ENCODE results near the gene GABRA6.

Gene GABRA6

GRCh38 chr5:161660806-161661205 lies 24.7 kb upstream of the GABRA6 start:
- Histone ChIP-seq H3K36me3 (ENCODE audit: control insufficient read depth, insufficient read depth, low read length) (no peaks in the 10 kb centered on the region), H2AFZ (no peak overlapping the region), H3K4me3 (ENCODE audit: low read depth, low read length) (no peak overlapping the region), H3K27me3 (ENCODE audit: control insufficient read depth, insufficient read depth, low read length) (no peaks in the 10 kb centered on the region), H3K9me3 (ENCODE audit: control insufficient read depth, low read length) (no peaks in the 10 kb centered on the region), H3K4me2 (ENCODE audit: low read length) (no peak overlapping the region), H3K79me2 (no peaks in the 10 kb centered on the region), H3K4me1 (no peaks in the 10 kb centered on the region), H3K27ac (no peak overlapping the region), H3K9ac (no peak overlapping the region)
- TF ChIP-seq, protein P1, sequence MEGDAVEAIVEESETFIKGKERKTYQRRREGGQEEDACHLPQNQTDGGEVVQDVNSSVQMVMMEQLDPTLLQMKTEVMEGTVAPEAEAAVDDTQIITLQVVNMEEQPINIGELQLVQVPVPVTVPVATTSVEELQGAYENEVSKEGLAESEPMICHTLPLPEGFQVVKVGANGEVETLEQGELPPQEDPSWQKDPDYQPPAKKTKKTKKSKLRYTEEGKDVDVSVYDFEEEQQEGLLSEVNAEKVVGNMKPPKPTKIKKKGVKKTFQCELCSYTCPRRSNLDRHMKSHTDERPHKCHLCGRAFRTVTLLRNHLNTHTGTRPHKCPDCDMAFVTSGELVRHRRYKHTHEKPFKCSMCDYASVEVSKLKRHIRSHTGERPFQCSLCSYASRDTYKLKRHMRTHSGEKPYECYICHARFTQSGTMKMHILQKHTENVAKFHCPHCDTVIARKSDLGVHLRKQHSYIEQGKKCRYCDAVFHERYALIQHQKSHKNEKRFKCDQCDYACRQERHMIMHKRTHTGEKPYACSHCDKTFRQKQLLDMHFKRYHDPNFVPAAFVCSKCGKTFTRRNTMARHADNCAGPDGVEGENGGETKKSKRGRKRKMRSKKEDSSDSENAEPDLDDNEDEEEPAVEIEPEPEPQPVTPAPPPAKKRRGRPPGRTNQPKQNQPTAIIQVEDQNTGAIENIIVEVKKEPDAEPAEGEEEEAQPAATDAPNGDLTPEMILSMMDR (IDR thresholded peaks at IDR 0.05), result no peak

- no peak overlapping the region for H3K9ac ChIP-seq
- no peaks in the 10 kb centered on the region for H3K9me3 ChIP-seq (ENCODE audit: control insufficient read depth, low read length)
- H3K4me3 ChIP-seq (ENCODE audit: low read depth, low read length), result no peak overlapping the region
- no peak overlapping the region for H3K4me2 ChIP-seq (ENCODE audit: low read length)
- TF ChIP-seq, protein P1 (IDR thresholded peaks at IDR 0.05), result no peak
- H2AFZ ChIP-seq, result no peak overlapping the region
- H3K27ac ChIP-seq, result no peak overlapping the region
- no peaks in the 10 kb centered on the region for H3K4me1 ChIP-seq
- H3K79me2 ChIP-seq, result no peaks in the 10 kb centered on the region
- no peaks in the 10 kb centered on the region for H3K36me3 ChIP-seq (ENCODE audit: control insufficient read depth, insufficient read depth, low read length)
- no peaks in the 10 kb centered on the region for H3K27me3 ChIP-seq (ENCODE audit: control insufficient read depth, insufficient read depth, low read length)
Observed at GRCh38 chr5:161663431-161663830, 22.1 kb upstream of the GABRA6 start.

DNA sequence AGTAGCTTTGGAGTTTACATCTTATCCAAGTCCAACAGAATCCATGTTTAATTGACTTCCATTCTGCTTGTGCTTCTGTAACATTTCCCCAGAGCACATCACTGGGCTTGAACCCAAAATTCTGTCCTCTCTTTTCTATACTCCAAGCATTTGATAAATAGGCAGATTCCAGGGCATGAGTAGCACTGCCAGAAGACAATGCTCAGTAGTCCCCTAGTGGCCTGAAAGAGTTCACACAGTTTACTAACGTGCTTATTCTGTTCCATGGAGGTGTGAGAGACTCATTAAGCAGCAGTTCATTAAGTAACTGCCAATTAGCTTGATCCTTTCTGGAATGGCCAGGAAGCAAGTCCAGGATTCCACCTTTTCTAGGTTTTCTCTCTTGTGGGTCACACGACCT lies 9.4 kb upstream of the GABRA6 start:
- H3K9me3 ChIP-seq (ENCODE audit: control insufficient read depth, low read length), result no peaks in the 10 kb centered on the region
- no peaks in the 10 kb centered on the region for H3K4me1 ChIP-seq
- no peak overlapping the region for H3K27ac ChIP-seq
- TF ChIP-seq, protein P1 (IDR thresholded peaks at IDR 0.05), result no peak
- H3K4me3 ChIP-seq (ENCODE audit: low read depth, low read length), result no peak overlapping the region
- no peaks in the 10 kb centered on the region for H3K36me3 ChIP-seq (ENCODE audit: control insufficient read depth, insufficient read depth, low read length)
- no peaks in the 10 kb centered on the region for H3K79me2 ChIP-seq
- no peak overlapping the region for H3K4me2 ChIP-seq (ENCODE audit: low read length)
- H3K27me3 ChIP-seq (ENCODE audit: control insufficient read depth, insufficient read depth, low read length), result no peaks in the 10 kb centered on the region
- no peak overlapping the region for H2AFZ ChIP-seq
- H3K9ac ChIP-seq, result no peak overlapping the region

GRCh38 chr5:161686149-161686548 lies 628 bp downstream of the GABRA6 start:
- H3K27ac ChIP-seq, result no peak overlapping the region
- no peak overlapping the region for H3K9ac ChIP-seq
- no peak overlapping the region for H3K4me3 ChIP-seq (ENCODE audit: low read depth, low read length)
- TF ChIP-seq, protein P1 (IDR thresholded peaks at IDR 0.05), result no peak
- no peaks in the 10 kb centered on the region for H3K9me3 ChIP-seq (ENCODE audit: control insufficient read depth, low read length)
- H2AFZ ChIP-seq, result no peak overlapping the region
- H3K79me2 ChIP-seq, result no peaks in the 10 kb centered on the region
- H3K4me2 ChIP-seq (ENCODE audit: low read length), result no peak overlapping the region
- H3K4me1 ChIP-seq, result no peaks in the 10 kb centered on the region
- no peaks in the 10 kb centered on the region for H3K36me3 ChIP-seq (ENCODE audit: control insufficient read depth, insufficient read depth, low read length)
- no peaks in the 10 kb centered on the region for H3K27me3 ChIP-seq (ENCODE audit: control insufficient read depth, insufficient read depth, low read length)

GRCh38 chr5:161686881-161687280 lies 1.4 kb downstream of the GABRA6 start:
- Histone ChIP-seq H3K79me2 (no peaks in the 10 kb centered on the region), H3K4me3 (ENCODE audit: low read depth, low read length) (no peak overlapping the region)
- TF ChIP-seq, protein P1 (IDR thresholded peaks at IDR 0.05), result no peak

More at GRCh38 chr5:161686881-161687280, 1.4 kb downstream of the GABRA6 start:
- Histone ChIP-seq H3K27ac (no peak overlapping the region), H3K9me3 (ENCODE audit: control insufficient read depth, low read length) (no peaks in the 10 kb centered on the region), H3K4me1 (no peaks in the 10 kb centered on the region), H3K9ac (no peak overlapping the region), H3K27me3 (ENCODE audit: control insufficient read depth, insufficient read depth, low read length) (no peaks in the 10 kb centered on the region), H3K36me3 (ENCODE audit: control insufficient read depth, insufficient read depth, low read length) (no peaks in the 10 kb centered on the region), H3K4me2 (ENCODE audit: low read length) (no peak overlapping the region), H2AFZ (no peak overlapping the region)
